22Rv1 (cell line): ENCODE results near the gene ATG7.

Experiments used
- ZFX ChIP-seq: fragments of 450-650 bp; IDR thresholded peaks from 2 replicates; pipeline ENCODE4 v1.6.1; 2017; ENCODE audit warnings: antibody characterized with exemption, borderline replicate concordance
- TF ChIP-seq, protein P1 (sequence below): fragments of 450-650 bp; IDR thresholded peaks from 2 replicates; pipeline ENCODE4 v1.5.1; 2017; ENCODE audit warnings: mild to moderate bottlenecking

DNA sequence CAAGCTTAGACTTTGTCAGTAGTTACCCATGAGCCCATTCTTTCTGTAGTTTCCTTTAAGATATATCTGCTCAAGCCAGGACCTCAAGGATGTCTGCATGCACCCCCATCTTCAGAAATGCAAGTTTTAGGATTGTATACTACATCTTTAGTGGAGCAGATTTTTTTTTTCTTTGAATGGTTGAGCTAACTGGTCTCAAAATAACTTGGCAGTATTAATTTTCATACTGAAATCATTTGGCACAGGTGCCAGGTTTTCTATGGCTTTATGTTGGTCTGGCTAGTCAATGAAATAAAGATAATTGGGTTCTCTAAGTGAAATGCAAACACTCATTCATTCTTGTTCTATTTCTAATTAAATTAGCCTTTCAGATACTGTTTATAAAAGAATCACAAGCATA, 108.9 kb downstream of the ATG7 start:
- TF ChIP-seq, protein P1, sequence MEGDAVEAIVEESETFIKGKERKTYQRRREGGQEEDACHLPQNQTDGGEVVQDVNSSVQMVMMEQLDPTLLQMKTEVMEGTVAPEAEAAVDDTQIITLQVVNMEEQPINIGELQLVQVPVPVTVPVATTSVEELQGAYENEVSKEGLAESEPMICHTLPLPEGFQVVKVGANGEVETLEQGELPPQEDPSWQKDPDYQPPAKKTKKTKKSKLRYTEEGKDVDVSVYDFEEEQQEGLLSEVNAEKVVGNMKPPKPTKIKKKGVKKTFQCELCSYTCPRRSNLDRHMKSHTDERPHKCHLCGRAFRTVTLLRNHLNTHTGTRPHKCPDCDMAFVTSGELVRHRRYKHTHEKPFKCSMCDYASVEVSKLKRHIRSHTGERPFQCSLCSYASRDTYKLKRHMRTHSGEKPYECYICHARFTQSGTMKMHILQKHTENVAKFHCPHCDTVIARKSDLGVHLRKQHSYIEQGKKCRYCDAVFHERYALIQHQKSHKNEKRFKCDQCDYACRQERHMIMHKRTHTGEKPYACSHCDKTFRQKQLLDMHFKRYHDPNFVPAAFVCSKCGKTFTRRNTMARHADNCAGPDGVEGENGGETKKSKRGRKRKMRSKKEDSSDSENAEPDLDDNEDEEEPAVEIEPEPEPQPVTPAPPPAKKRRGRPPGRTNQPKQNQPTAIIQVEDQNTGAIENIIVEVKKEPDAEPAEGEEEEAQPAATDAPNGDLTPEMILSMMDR: no peak
- no peak for TF ChIP-seq ZFX
